Liver (tissue), 9 donors: Measurements from ENCODE around the gene RPSA. TPM values are rescaled to one million over a fixed set of nuclear protein-coding genes. Genes with fewer than 3 reads are reported as not detected.

ENCODE experiments used
- DNase-seq: peaks from one replicate; pipeline ENCODE4 v3.0.0-alpha.2; 2017; ENCODE audit warnings: low spot score
- H3K27ac ChIP-seq, 2 donors: one replicate each; pipeline ENCODE4 v1.7.0; 2013; ENCODE audit warnings: inconsistent platforms in 2 of 2, low read length in 2 of 2, control low read depth in 1 of 2, low read depth in 1 of 2, mild to moderate bottlenecking in 1 of 2
- H3K27me3 ChIP-seq, 4 donors: one replicate each; pipeline versions ENCODE4 v1.6.1 to v1.7.0; 2013; ENCODE audit warnings: low read length in 3 of 4, inconsistent platforms in 1 of 4, mild to moderate bottlenecking in 1 of 4, moderate library complexity in 1 of 4; ENCODE audit not compliant: control insufficient read depth in 4 of 4, insufficient read depth in 4 of 4
- H3K36me3 ChIP-seq, 4 donors: one replicate each; pipeline versions ENCODE4 v1.6.1 to v1.7.0; 2013; ENCODE audit warnings: low read length in 3 of 4, mild to moderate bottlenecking in 3 of 4, low read depth in 1 of 4, moderate library complexity in 1 of 4; ENCODE audit not compliant: control insufficient read depth in 4 of 4, insufficient read depth in 3 of 4
- H3K4me1 ChIP-seq, 4 donors: one replicate each; pipeline versions ENCODE4 v1.6.1 to v1.7.0; 2013; ENCODE audit warnings: low read length in 3 of 4, mild to moderate bottlenecking in 3 of 4, moderate library complexity in 1 of 4; ENCODE audit not compliant: control insufficient read depth in 4 of 4, insufficient read depth in 4 of 4
- H3K4me3 ChIP-seq, 3 donors: one replicate each; pipeline versions ENCODE4 v1.6.1 to v1.7.0; 2013; ENCODE audit warnings: low read length in 3 of 3, control low read depth in 1 of 3, low read depth in 1 of 3, mild to moderate bottlenecking in 1 of 3
- H3K9ac ChIP-seq, 2 donors: one replicate each; pipeline ENCODE4 v1.7.0; 2013; ENCODE audit warnings: low read length in 2 of 2, mild to moderate bottlenecking in 2 of 2, moderate library complexity in 2 of 2, control low read depth in 1 of 2, low read depth in 1 of 2
- H3K9me3 ChIP-seq, 4 donors: one replicate each; pipeline versions ENCODE4 v1.6.1 to v1.7.0; 2013; ENCODE audit warnings: low read length in 3 of 4; ENCODE audit not compliant: control insufficient read depth in 4 of 4
- ATF3 ChIP-seq: IDR thresholded peaks from 2 replicates; pipeline ENCODE4 v1.6.1; 2016; ENCODE audit warnings: antibody characterized with exemption
- CTCF ChIP-seq: fragments of 150-350 bp; IDR thresholded peaks from 2 replicates; pipeline ENCODE4 v1.5.1; 2017; ENCODE audit warnings: improper control_type of control experiment, low read depth, low read length; ENCODE audit not compliant: missing input control
- EGR1 ChIP-seq, 2 donors: IDR thresholded peaks; 2 replicates each; pipeline ENCODE4 v1.6.1; 2016 to 2018; ENCODE audit warnings: antibody characterized with exemption in 2 of 2, low read depth in 2 of 2
- FOXA1 ChIP-seq: IDR thresholded peaks from 2 replicates; pipeline ENCODE4 v1.6.1; 2016; ENCODE audit warnings: antibody characterized with exemption
- FOXA2 ChIP-seq: IDR thresholded peaks from 2 replicates; pipeline ENCODE4 v1.6.1; 2016; ENCODE audit warnings: antibody characterized with exemption
- GABPA ChIP-seq, 2 donors: IDR thresholded peaks in 1 of 2; conservative IDR thresholded peaks in 1 of 2; 2 replicates each; pipeline ENCODE4 v1.6.1; 2016; ENCODE audit warnings: antibody characterized with exemption in 2 of 2, mild to moderate bottlenecking in 1 of 2, moderate library complexity in 1 of 2
- HNF4G ChIP-seq: IDR thresholded peaks from 2 replicates; pipeline ENCODE4 v1.6.1; 2016; ENCODE audit warnings: antibody characterized with exemption
- JUND ChIP-seq, 2 donors: IDR thresholded peaks; 2 replicates each; pipeline ENCODE4 v1.6.1; 2016; ENCODE audit warnings: antibody characterized with exemption in 2 of 2
- NR2F2 ChIP-seq: IDR thresholded peaks from 2 replicates; pipeline ENCODE4 v1.6.1; 2016; ENCODE audit warnings: antibody characterized with exemption
- RAD21 ChIP-seq, 2 donors: IDR thresholded peaks; 2 replicates each; pipeline ENCODE4 v1.6.1; 2016; ENCODE audit warnings: antibody characterized with exemption in 2 of 2, mild to moderate bottlenecking in 2 of 2
- REST ChIP-seq: IDR thresholded peaks from 2 replicates; pipeline ENCODE4 v1.6.1; 2016; ENCODE audit warnings: antibody characterized with exemption, mild to moderate bottlenecking
- SP1 ChIP-seq: IDR thresholded peaks from 2 replicates; pipeline ENCODE4 v1.6.1; 2018; ENCODE audit warnings: antibody characterized with exemption, mild to moderate bottlenecking
- WGBS: extraction: QIAGEN DNeasy Blood & Tissue Kit; methylation state at CpG from one replicate; pipeline ENCODE4 v1.1.7; 2013; 5-methylcytosine and 5-hydroxymethylcytosine counted together
- polyA plus RNA-seq, 2 donors: library from polyadenylated mRNA; stranded (reverse) in 1 of 2; unstranded in 1 of 2; fragments of 200-250 nt in 1 of 2; fragments of >200 nt in 1 of 2; fragmentation: Nextera tagmentation in 1 of 2; extraction: Ambion mirVana in 1 of 2; gene quantifications; one replicate each; pipeline versions ENCODE4 v1.2.1 to v1.2.3, GENCODE V29; 2013 to 2015
- total RNA-seq, 2 donors: library from RNA; depleted of rRNA; stranded (reverse); fragments of >200 nt; gene quantifications; one replicate each; pipeline ENCODE4 v1.2.3, GENCODE V29; 2014
- TF ChIP-seq, protein P1 (sequence below): IDR thresholded peaks from 2 replicates; pipeline ENCODE4 v1.6.1; 2016; ENCODE audit warnings: antibody characterized with exemption
- TF ChIP-seq, protein P2 (sequence below): IDR thresholded peaks from 2 replicates; pipeline ENCODE4 v1.6.1; 2016; ENCODE audit warnings: antibody characterized with exemption
- donor health status: healthy.
- donor health status: healthy.
- donor health status: healthy.
- donor health status: healthy.
- donor health status: healthy.

The RPSA gene
- total and polyA plus RNA-seq, 4 donors: 200 to 796 (median 443) TPM

DNA sequence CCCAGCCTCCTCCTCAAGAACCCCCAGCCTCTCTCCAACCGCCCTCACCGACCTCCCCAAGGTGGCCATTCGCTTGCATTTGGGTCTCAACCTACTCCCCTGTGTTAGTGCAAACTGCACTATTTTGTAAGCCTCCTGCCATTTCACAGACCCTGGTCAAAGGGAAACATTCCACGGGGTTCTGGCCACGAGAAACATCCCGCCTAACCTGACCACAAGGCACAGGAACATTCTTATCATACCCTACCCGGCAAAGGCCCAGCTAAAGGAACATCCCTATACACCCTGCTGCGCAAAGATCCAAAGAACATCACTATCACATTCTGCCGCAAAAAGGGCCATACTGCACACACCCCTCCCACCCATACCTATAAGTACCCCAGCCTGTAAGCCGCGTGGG, 22.9 kb downstream of the RPSA start:
- no peaks in the 10 kb centered on the region for H3K36me3 ChIP-seq
- no peaks in the 10 kb centered on the region for H3K27me3 ChIP-seq
- 91% methylated on average over 11 of the region's 11 CpGs for WGBS
- peaks cover 0 to 2% (median 0%) of the 10 kb centered on the region in 4 donors for H3K4me1 ChIP-seq
- no peak for DNase-seq
- H3K9me3 ChIP-seq: no peaks in the 10 kb centered on the region
- no peak overlapping the region for H3K9ac ChIP-seq
- no peak overlapping the region for H3K4me3 ChIP-seq
- no peak for TF ChIP-seq JUND (IDR thresholded peaks at IDR 0.05)
- TF ChIP-seq, protein P1, sequence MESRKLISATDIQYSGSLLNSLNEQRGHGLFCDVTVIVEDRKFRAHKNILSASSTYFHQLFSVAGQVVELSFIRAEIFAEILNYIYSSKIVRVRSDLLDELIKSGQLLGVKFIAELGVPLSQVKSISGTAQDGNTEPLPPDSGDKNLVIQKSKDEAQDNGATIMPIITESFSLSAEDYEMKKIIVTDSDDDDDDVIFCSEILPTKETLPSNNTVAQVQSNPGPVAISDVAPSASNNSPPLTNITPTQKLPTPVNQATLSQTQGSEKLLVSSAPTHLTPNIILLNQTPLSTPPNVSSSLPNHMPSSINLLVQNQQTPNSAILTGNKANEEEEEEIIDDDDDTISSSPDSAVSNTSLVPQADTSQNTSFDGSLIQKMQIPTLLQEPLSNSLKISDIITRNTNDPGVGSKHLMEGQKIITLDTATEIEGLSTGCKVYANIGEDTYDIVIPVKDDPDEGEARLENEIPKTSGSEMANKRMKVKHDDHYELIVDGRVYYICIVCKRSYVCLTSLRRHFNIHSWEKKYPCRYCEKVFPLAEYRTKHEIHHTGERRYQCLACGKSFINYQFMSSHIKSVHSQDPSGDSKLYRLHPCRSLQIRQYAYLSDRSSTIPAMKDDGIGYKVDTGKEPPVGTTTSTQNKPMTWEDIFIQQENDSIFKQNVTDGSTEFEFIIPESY: no peak
- TF ChIP-seq CTCF: no peak
- TF ChIP-seq EGR1 (IDR thresholded peaks at IDR 0.05; ENCODE audit: low read depth in 2 of 2): no peak
- TF ChIP-seq, protein P2, sequence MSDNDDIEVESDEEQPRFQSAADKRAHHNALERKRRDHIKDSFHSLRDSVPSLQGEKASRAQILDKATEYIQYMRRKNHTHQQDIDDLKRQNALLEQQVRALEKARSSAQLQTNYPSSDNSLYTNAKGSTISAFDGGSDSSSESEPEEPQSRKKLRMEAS: no peak
- TF ChIP-seq GABPA (IDR thresholded peaks at IDR 0.05 in 1 of 2, conservative IDR thresholded peaks at IDR 0.05 in 1 of 2): no peak
- no peak for TF ChIP-seq SP1
- no peak for TF ChIP-seq REST
- TF ChIP-seq FOXA1: no peak
- no peak for TF ChIP-seq ATF3
- no peak for TF ChIP-seq NR2F2
- no peak overlapping the region for H3K27ac ChIP-seq

DNA sequence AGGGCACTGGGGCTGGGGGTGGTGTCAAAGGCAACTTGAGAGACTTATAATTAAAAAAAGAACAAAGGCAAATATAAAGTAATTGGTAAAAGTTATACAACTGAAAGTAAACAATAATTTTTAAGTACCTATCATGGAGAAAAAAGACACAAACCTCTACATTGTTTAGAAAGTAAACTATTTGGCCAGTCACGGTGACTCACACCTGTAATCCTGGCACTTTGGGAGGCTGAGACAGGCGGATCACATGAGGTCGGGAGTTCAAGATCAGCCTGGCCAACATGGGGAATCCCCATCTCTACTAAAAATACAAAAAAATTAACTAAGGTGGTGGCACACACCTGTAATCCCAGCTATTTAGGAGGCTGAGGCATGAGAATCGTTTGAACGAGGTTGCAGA, 25.8 kb downstream of the RPSA start:
- H3K27ac ChIP-seq: no peak overlapping the region
- no peaks in the 10 kb centered on the region for H3K36me3 ChIP-seq
- 89% methylated on average over 5 of the region's 5 CpGs for WGBS
- H3K4me3 ChIP-seq: no peak overlapping the region
- no peak for DNase-seq
- H3K4me1 ChIP-seq: peaks cover 0 to 2% (median 0%) of the 10 kb centered on the region in 4 donors
- no peaks in the 10 kb centered on the region for H3K9me3 ChIP-seq
- H3K9ac ChIP-seq: no peak overlapping the region
- no peaks in the 10 kb centered on the region for H3K27me3 ChIP-seq
- TF ChIP-seq FOXA2 (no peak), CTCF (no peak), ATF3 (no peak), EGR1 (IDR thresholded peaks at IDR 0.05; ENCODE audit: low read depth in 2 of 2) (no peak), REST (no peak), FOXA1 (no peak), HNF4G (no peak), JUND (IDR thresholded peaks at IDR 0.05) (no peak), RAD21 (IDR thresholded peaks at IDR 0.05) (no peak), SP1 (no peak)
- TF ChIP-seq, protein P1: no peak
